Measurements from ENCODE around the gene DMD.

- TF ChIP-seq EZH2 (IDR thresholded peaks at IDR 0.05) (no peak), POLR2AphosphoS5 (IDR thresholded peaks at IDR 0.05; ENCODE audit: borderline replicate concordance, low read depth, low read length) (no peak)
These were observed 679.1 kb downstream of the DMD start for GRCh38 chrX:32532262-32532661.
